Activated CD8-positive, alpha-beta memory T cell treated with anti-CD3 and anti-CD28 coated beads, Interleukin-2, amount 10 ng/mL, durations not matched to agents 7 days and 5 days (primary cell): Measurements from ENCODE around the gene KCNQ2. TPM values are rescaled to one million over a fixed set of nuclear protein-coding genes. Genes with fewer than 3 reads are reported as not detected.
A peak's percentile ranks its signal among the peaks of the same experiment; 100 is the strongest.

Source experiments
- ATAC-seq: fragments of 150-1000 bp; cut with Tn5 transposase; one replicate; pipeline ENCODE4 v1.10.0; 2021; ENCODE audit warnings: moderate library complexity
- CTCF ChIA-PET: fragments of 350-600 bp; sonication (Branson Sonifier 250); formaldehyde crosslinking; loops from one replicate; lab custom pipeline; 2021; ENCODE audit warnings: antibody characterized with exemption; lab: Charles Lee
- DNase-seq: peaks from one replicate; pipeline ENCODE4 v3.0.0-alpha.2; 2020
- H3K27ac Mint-ChIP-seq: one replicate; pipeline ENCODE4 v1.8.0; 2021; ENCODE audit warnings: mild to moderate bottlenecking, mixed read lengths
- H3K27me3 Mint-ChIP-seq: one replicate; pipeline ENCODE4 v1.8.0; 2021; ENCODE audit warnings: mixed read lengths
- H3K36me3 Mint-ChIP-seq: one replicate; pipeline ENCODE4 v1.8.0; 2021; ENCODE audit warnings: mild to moderate bottlenecking, mixed read lengths
- H3K4me1 Mint-ChIP-seq: one replicate; pipeline ENCODE4 v1.8.0; 2021; ENCODE audit warnings: mixed read lengths
- H3K4me3 Mint-ChIP-seq: one replicate; pipeline ENCODE4 v1.8.0; 2021; ENCODE audit warnings: mild to moderate bottlenecking, moderate library complexity, mixed read lengths
- H3K9me3 Mint-ChIP-seq: one replicate; pipeline ENCODE4 v1.8.0; 2022; ENCODE audit warnings: low read depth, mixed read lengths
- total RNA-seq, 2 experiments: library from RNA; stranded (reverse); gene quantifications; one replicate each; pipeline ENCODE4 v1.2.3, GENCODE V29; 2021

Gene KCNQ2
- total RNA-seq, 2 experiments from 2014 or later, result 0.05 TPM; not detected in 1

DNA sequence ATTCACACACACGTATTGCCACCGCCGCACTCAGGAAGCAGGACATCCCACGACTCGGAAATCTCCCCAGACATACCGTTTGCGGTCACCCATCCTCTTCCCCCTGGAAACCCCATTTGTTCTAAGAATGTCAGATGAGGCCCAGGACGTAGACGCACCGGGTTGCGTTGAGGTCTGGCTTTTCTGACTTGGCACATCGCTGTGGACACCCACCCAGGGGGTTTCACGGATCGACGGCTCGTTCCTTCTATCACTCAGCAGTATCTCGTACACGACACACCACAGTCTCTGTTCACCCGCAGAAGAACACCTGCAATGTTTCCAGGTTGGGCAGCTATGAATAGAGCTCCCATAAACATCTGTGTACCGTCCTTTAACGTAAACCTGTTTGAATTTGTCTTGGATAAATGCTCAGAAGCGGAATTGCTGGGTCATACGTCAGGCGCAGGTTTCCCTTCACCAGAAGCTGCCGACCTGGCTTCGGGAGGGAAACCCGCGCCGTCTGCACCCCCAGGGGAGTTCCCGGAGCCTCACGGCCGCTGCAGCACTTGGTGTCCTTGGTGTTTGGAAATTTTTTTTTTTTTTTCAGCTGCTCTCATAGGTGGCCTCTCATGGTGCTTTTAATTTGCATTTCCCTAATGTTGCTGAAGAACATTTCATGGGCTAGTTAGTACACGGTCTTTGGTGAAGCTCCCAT, 35.8 kb upstream of the KCNQ2 start:
- CTCF ChIA-PET, result interaction anchor here (0.8 to 1.6 kb wide), 2 partner anchors 12 to 29 kb away, joined by 3 to 7 read pairs; partner anchors contain the start of gene PTK6
- DNase-seq (no peak), ATAC-seq (no peak)
- H3K9me3 Mint-ChIP-seq, result no peaks in the 10 kb centered on the region
- H3K36me3 Mint-ChIP-seq, result no peaks in the 10 kb centered on the region
- H3K4me3 Mint-ChIP-seq, result no peak overlapping the region
- H3K27ac Mint-ChIP-seq, result no peak overlapping the region
- peaks cover 12% of the 10 kb centered on the region for H3K4me1 Mint-ChIP-seq
- H3K27me3 Mint-ChIP-seq, result peaks cover 49% of the 10 kb centered on the region

DNA sequence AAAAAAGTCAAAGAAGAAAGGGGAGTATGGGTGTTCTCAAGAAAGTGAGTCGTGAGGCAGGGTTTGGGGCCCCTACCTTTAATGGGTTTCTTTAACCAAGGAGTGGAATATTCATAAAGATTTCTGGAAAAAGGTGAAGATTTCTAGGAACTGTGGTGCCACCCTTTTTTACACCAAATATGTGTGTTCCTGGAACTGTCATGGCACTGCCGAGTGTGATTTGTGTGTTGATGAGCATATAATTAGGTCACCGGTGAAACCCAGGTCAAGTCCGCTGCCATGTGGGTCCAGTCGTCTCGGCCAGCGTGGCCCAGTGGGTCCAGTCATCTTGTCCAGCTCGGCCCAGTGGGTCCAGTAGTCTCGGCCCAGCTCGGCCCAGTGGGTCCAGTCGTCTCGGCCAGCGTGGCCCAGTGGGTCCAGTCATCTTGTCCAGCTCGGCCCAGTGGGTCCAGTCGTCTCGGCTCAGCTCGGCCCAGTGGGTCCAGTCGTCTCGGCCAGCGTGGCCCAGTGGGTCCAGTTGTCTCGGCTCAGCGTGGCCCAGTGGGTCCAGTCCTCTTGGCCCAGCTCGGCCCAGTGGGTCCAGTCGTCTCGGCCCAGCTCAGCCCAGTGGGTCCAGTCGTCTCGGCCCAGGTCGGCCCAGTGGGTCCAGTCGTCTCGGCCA, 34.8 kb upstream of the KCNQ2 start:
- H3K27ac Mint-ChIP-seq, result no peak overlapping the region
- no peaks in the 10 kb centered on the region for H3K9me3 Mint-ChIP-seq
- DNase-seq (no peak), ATAC-seq (no peak)
- CTCF ChIA-PET, result interaction anchor here (1.6 kb wide), 1 partner anchor 11 kb away, joined by 7 read pairs; no protein-coding TSS in a partner anchor
- no peaks in the 10 kb centered on the region for H3K36me3 Mint-ChIP-seq
- H3K4me3 Mint-ChIP-seq, result no peak overlapping the region
- peaks cover 40% of the 10 kb centered on the region for H3K27me3 Mint-ChIP-seq
- peaks cover 12% of the 10 kb centered on the region for H3K4me1 Mint-ChIP-seq

DNA sequence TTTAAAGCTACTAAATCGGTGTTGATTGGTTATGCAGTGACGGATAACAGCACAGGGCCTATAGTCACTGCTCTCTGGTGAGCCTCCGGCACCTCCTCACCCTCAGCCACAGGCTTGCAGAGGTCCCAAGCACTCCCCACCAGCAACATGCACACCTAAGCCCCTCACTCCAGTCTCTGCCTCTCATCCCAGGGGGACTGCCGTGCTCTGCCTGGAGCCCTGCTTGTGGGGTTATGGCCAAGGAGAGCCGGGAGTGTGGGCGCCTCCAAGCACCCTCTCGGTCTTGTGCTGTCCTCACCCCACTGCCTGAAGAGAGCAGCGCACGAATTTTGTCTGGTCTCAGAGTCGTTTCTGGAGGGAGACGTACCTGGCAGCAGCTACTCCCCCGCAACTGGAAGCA, 33.3 kb upstream of the KCNQ2 start:
- DNase-seq (no peak), ATAC-seq (no peak)
- Mint-ChIP-seq H3K27ac (no peak overlapping the region), H3K4me3 (no peak overlapping the region), H3K36me3 (no peaks in the 10 kb centered on the region), H3K27me3 (peaks cover 36% of the 10 kb centered on the region), H3K4me1 (peaks cover 12% of the 10 kb centered on the region), H3K9me3 (no peaks in the 10 kb centered on the region)
- CTCF ChIA-PET, result interaction anchor here (0.8 kb wide), 1 partner anchor 10 kb away, joined by 6 read pairs; no protein-coding TSS in a partner anchor

DNA sequence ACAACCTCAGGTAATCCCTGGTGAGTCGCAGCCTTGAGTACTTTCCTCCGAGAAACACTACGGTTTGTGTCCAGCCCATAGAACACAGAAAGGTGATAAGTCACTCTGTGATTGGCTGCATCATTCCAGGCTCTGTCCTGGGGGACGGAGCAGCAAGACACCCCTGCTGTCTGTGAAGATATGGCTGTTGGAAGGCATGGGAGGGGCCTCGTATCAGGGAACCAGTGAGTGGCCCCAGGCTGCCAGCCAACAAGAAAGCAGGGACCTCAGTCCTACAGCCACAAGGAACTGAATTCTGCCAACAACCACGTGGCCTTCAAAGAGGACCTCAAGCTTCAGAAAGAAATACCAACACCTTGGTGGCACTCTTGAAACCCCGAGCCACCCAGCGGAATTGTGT, 32.8 kb upstream of the KCNQ2 start:
- no peaks in the 10 kb centered on the region for H3K36me3 Mint-ChIP-seq
- no peak for DNase-seq
- H3K4me3 Mint-ChIP-seq, result no peak overlapping the region
- no peak overlapping the region for H3K27ac Mint-ChIP-seq
- CTCF ChIA-PET, result no interaction called here
- ATAC-seq, result no peak
- peaks cover 12% of the 10 kb centered on the region for H3K4me1 Mint-ChIP-seq
- H3K9me3 Mint-ChIP-seq, result no peaks in the 10 kb centered on the region
- peaks cover 34% of the 10 kb centered on the region for H3K27me3 Mint-ChIP-seq

DNA sequence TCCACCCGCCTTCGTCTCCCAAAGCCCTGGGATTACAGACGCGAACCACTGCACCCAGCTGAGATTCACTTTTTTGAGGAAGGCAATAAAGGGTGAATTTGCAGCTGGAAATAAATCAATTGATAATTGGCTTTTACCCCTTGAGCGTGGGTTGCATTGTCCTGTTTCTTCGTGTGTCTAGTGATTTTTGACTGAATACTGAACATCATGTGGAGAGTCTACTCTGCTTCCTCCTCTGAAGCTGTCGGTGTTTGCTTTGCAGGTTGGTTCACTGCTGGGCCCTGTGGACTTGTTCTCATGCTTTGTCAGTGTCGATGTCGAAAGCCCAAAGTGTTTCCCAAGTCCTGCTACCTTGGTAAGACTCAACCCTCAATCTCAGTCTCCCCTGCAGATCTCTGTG, 32.2 kb upstream of the KCNQ2 start:
- CTCF ChIA-PET, result no interaction called here
- H3K4me3 Mint-ChIP-seq, result no peak overlapping the region
- peaks cover 12% of the 10 kb centered on the region for H3K4me1 Mint-ChIP-seq
- no peak overlapping the region for H3K27ac Mint-ChIP-seq
- DNase-seq (no peak), ATAC-seq (no peak)
- no peaks in the 10 kb centered on the region for H3K9me3 Mint-ChIP-seq
- H3K36me3 Mint-ChIP-seq, result no peaks in the 10 kb centered on the region
- peaks cover 32% of the 10 kb centered on the region for H3K27me3 Mint-ChIP-seq

DNA sequence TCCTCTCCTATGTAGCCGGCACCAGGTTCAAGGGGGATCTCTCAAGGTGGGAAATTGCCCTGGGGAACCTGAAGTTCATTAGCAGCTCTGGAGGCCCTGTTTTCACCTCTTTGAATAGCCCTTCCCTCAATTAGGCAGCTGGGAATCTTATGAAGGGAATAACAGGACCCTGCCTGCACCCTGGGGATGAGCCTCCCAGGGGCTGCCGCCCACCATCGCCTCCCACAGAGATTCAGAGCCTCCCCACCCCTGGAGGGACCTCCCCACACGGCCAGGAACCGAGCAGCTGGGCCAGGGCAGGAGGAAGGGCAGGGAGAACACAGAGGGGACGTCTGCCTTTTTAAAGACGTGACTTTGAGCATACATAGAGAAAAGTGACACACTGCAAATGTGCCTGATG, 31.1 kb upstream of the KCNQ2 start:
- ATAC-seq (no peak), DNase-seq (no peak)
- no peaks in the 10 kb centered on the region for H3K36me3 Mint-ChIP-seq
- peaks cover 12% of the 10 kb centered on the region for H3K4me1 Mint-ChIP-seq
- H3K4me3 Mint-ChIP-seq, result no peak overlapping the region
- H3K27me3 Mint-ChIP-seq, result peaks cover 26% of the 10 kb centered on the region
- H3K9me3 Mint-ChIP-seq, result no peaks in the 10 kb centered on the region
- H3K27ac Mint-ChIP-seq, result no peak overlapping the region
- CTCF ChIA-PET, result no interaction called here

DNA sequence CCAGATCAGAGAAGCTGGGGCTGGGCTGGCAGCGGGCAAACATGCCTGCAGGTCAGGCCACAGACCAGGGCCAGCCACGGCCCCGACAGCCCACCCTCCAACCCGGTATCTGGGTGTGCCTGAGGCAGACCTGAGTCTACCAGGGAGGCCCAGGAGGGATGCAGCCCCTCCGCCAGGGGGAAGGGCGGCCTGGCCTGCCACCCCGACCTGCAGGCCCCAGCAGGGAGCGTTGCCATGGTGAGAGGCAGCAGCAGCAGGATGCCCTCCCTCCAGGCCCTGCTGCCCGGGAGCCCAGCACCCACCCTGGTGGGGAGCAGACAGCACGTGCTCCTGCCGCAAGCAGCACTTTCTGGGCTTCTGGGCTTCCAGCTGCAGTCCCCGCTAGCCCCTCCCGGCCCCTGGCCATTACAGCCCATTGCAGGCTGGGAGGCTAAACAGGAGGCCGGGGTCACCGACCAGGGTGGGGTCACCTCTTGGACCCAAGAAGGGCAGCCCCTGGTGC, 30.3 kb upstream of the KCNQ2 start:
- H3K4me1 Mint-ChIP-seq, result peaks cover 7% of the 10 kb centered on the region
- H3K27me3 Mint-ChIP-seq, result peaks cover 22% of the 10 kb centered on the region
- no peak overlapping the region for H3K4me3 Mint-ChIP-seq
- H3K36me3 Mint-ChIP-seq, result no peaks in the 10 kb centered on the region
- no peak for DNase-seq
- no peak for ATAC-seq
- H3K27ac Mint-ChIP-seq, result no peak overlapping the region
- H3K9me3 Mint-ChIP-seq, result no peaks in the 10 kb centered on the region
- CTCF ChIA-PET, result no interaction called here

DNA sequence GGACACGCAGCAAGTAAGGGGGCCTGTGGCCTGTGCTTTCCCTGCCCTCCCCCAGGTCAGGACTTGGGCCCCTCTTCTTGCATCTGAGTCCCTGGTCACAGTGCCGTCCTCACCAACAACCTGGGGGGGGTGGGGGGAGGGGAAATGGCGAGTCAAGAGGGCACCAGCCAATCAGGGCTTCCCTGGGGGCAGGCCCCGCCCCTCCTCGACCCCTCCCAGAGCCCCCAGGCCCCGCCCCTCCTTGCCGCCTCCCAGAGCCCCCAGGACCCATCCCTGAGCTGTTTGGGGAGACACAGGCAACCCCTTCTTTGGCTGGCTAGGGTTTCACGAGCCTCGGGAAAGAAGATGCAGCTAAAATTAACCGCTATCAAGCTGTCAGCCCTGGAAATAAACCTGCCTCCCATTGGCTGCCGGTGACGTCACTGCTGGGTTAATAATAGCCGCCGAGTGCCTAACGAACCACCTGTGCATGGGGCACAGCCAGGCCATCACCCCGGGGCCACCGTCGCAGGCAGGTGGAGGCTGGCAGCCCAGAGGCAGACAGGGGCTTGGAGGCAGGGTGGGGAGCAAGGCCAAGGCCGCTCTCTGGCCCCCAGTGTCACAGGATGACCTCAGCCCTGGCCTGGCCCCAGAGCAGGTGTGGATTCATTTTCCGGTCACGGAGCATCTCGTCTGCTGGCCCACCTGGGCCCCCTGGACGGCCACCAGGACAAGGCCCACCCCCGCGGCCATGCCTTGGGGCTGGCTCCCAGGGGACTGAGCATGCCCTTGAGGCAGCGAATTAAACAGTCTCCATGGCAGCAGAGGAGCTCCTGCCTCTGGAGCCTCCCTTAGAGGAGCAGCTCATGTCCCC, 29.6 kb upstream of the KCNQ2 start:
- no peak for ATAC-seq
- Mint-ChIP-seq H3K27ac (no peak overlapping the region), H3K4me3 (no peak overlapping the region), H3K36me3 (no peaks in the 10 kb centered on the region), H3K4me1 (peaks cover 5% of the 10 kb centered on the region), H3K27me3 (peaks cover 29% of the 10 kb centered on the region), H3K9me3 (no peaks in the 10 kb centered on the region)
- CTCF ChIA-PET, result no interaction called here
- DNase-seq, result no peak

DNA sequence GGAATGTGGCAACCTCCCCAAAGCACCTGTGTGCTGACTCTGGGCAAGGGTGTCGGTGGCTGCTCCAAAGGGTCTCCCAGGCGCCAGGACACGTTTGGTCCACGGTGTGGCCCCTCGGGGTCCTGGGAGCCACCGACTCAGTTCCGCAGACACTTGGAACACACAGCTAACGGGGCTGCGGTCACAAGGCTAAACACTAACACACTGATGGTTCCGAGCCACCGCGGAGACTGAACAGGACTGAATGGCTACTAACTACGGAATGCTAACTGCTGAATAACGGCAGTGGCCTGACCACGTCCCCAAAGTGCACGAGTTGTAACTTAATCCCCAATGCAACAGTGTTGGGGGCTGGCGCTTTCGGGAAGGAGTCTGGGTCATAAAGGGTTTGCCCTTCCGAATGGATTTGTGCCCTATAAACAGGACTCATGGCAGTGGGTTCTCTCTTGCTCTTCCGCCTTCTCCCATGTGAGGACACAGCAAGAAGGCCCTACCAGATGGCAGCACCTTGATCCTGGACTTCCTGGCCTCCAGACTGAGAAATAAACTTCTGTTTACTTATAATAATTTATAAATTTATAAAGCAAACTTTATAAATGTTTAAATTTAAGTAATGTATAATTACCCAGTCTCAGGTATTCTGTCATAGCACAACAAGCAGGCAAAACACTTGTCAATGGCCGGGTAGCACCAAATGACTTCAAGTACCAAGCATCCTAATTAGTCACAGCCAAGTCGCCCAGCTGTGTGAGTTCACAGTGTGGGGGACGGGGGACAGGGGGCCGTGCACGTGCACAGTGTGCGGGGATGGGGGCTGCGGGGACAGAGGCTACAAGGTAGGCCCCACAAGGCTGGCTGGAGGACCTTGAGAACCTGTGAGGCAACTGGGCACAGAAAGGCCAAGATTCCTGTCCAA, 28.7 kb upstream of the KCNQ2 start:
- ATAC-seq (no peak), DNase-seq (no peak)
- Mint-ChIP-seq H3K27me3 (peaks cover 36% of the 10 kb centered on the region), H3K4me3 (no peak overlapping the region), H3K4me1 (no peaks in the 10 kb centered on the region), H3K36me3 (no peaks in the 10 kb centered on the region), H3K9me3 (no peaks in the 10 kb centered on the region), H3K27ac (no peak overlapping the region)
- CTCF ChIA-PET, result no interaction called here

DNA sequence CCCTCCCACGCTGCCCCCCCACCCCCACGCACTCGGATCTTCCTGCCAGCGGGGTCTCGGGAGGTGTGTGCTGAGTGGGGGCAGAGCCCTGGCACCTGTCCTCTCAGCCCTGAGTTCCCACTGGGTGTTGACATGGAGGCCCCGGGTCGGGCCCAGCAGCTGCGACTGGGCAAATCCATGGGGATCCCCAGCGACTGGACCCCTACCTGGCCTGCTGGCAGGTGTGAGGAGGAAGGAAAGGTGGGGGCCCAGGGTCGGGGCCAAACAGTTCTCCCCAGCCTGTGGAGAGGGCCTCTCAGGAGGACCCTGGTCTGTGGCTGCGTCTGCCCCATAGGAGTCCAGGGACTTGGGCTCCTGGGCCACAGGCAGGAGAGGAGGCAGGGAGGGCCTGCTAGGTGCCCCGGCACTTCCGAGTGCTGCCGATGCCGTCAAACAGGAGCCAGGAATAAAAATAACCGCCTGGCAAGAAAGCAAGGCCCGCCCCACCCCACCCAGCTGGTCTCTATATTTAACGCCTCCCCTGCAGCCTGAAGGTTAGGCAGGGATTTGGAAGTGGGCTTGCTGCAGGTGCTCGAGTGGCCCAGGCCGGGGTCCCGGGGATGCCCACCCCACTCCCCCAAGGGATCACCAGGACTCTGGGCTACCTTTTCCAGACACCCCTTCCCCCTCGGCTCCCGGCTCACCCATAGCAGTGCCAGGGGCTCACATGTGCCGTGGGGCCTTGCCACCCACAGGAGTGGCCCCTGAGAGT, 27.9 kb upstream of the KCNQ2 start:
- DNase-seq (no peak), ATAC-seq (no peak)
- H3K27ac Mint-ChIP-seq, result no peak overlapping the region
- CTCF ChIA-PET, result no interaction called here
- no peaks in the 10 kb centered on the region for H3K9me3 Mint-ChIP-seq
- peaks cover 37% of the 10 kb centered on the region for H3K27me3 Mint-ChIP-seq
- no peaks in the 10 kb centered on the region for H3K36me3 Mint-ChIP-seq
- no peaks in the 10 kb centered on the region for H3K4me1 Mint-ChIP-seq
- H3K4me3 Mint-ChIP-seq, result no peak overlapping the region

DNA sequence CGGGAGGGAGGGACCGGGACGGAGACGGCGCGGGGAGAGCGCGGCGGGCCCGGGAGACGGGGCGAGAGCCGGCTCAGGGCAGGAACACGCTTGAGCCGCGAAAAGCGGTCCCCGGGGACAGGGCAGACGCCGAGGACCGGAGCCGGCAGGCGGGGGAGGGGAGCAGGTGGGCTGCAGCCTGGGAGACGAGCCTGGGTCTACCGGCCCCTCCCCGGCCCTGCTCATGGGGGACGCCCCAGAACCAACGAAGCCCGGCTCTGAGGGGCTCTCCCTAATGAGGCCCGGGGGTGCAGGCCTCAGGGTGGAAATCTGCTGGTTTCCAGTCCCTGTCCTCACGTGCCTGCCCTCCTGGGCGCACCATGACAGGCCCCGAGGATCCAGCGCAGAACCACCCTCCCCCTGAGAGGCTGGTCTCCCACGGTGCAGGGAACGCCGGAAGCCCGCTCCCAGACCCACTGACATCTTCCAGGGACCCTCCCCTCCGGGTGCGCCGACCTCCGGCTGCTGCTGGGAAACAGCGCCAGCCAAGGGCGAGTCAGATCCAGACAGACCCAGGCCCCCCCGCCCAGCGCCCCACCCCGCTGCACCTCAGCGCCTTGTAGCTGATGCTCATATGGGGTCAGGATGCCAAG, 27.0 kb upstream of the KCNQ2 start:
- Mint-ChIP-seq H3K4me3 (no peak overlapping the region), H3K9me3 (no peaks in the 10 kb centered on the region), H3K4me1 (no peaks in the 10 kb centered on the region), H3K27me3 (peaks cover 32% of the 10 kb centered on the region), H3K36me3 (no peaks in the 10 kb centered on the region), H3K27ac (no peak overlapping the region)
- ATAC-seq, result no peak
- CTCF ChIA-PET, result no interaction called here
- DNase-seq, result no peak

DNA sequence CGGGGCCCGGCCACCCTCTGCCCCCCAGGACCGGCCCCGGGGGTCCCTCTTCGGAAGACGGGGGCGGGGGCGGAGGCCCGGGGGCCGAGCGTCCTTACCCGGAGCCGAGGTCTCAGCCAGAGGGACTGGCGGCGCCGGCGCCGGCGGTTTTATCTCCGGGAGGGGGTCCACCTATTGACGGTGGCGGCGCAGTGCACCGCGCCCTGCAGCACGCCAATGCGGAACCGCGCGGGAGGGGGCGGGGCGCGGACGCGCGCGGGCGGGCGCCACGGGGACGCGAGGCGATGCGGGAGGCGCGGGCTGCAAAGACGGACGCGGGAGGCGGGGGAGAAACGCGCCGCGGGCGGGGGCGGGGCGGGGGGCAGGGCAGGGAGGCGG, 26.5 kb upstream of the KCNQ2 start, which contains the start of gene EEF1A2:
Gene EEF1A2, minus strand, starts transcription at position 124 of the 378 bp plus-strand sequence. CDS start 1,320 bp downstream, outside the sequence.
- DNase-seq (no peak), ATAC-seq (peak; percentile 45)
- no peaks in the 10 kb centered on the region for H3K9me3 Mint-ChIP-seq
- H3K4me1 Mint-ChIP-seq, result no peaks in the 10 kb centered on the region
- no peak within 1 kb of the TSS for H3K27ac Mint-ChIP-seq
- CTCF ChIA-PET, result no interaction called here
- peaks cover 29% of the 10 kb centered on the region for H3K27me3 Mint-ChIP-seq
- no peaks in the 10 kb centered on the region for H3K36me3 Mint-ChIP-seq
- H3K4me3 Mint-ChIP-seq, result no peak within 1 kb of the TSS
